ENCODE data around the gene MTMR1. TPM values are rescaled to one million over a fixed set of nuclear protein-coding genes. Genes with fewer than 3 reads are reported as not detected.

MTMR1 gene
- total RNA-seq, 3 donors from 2014 or later (not counting 1 experiment from before 2014, with no cell fraction given), result 43.0 to 45.1 (median 43.1) TPM

DNA sequence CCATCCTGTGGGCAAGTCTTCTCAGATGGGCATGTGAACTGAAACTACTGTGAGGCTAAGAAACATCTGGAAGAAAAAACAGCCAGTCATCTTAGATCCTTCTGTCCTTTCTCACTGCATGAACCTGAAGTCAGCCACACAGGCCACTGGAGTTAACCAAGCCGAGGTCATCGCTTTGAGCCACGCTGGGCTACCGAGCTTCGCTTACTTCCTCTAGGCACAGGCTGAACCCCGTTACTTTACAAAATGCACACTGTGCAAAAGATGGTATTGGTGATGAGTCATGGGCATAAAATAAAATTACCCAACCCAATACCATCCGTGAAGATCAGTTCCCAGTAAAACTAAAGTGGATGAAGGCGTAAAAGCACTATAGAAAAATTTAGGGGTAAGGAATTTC lies 86.2 kb downstream of the MTMR1 start:
- Mint-ChIP-seq H3K27me3 (ENCODE audit: low read depth in 2 of 2) (no peaks in the 10 kb centered on the region), H3K4me1 (no peaks in the 10 kb centered on the region), H3K27ac (no peak overlapping the region), H3K36me3 (no peaks in the 10 kb centered on the region), H3K9me3 (no peaks in the 10 kb centered on the region), H3K4me3 (no peak overlapping the region)
- intact Hi-C loops (cut with micrococcal nuclease), result no loop called here
- ATAC-seq, result no peak
- no peaks in the 10 kb centered on the region for H3K9me3 ChIP-seq (ENCODE audit: control insufficient read depth, insufficient read depth, low read length)
- no peaks in the 10 kb centered on the region for H3K27me3 ChIP-seq (ENCODE audit: control insufficient read depth, insufficient read depth, low read length)
- DNase-seq, result no peak
- no peak overlapping the region for H3K4me3 ChIP-seq (ENCODE audit: low read length)
- WGBS (ENCODE audit: insufficient coverage), result 89% methylated on average over 5 of the region's 8 CpGs
- TF ChIP-seq, protein P1, sequence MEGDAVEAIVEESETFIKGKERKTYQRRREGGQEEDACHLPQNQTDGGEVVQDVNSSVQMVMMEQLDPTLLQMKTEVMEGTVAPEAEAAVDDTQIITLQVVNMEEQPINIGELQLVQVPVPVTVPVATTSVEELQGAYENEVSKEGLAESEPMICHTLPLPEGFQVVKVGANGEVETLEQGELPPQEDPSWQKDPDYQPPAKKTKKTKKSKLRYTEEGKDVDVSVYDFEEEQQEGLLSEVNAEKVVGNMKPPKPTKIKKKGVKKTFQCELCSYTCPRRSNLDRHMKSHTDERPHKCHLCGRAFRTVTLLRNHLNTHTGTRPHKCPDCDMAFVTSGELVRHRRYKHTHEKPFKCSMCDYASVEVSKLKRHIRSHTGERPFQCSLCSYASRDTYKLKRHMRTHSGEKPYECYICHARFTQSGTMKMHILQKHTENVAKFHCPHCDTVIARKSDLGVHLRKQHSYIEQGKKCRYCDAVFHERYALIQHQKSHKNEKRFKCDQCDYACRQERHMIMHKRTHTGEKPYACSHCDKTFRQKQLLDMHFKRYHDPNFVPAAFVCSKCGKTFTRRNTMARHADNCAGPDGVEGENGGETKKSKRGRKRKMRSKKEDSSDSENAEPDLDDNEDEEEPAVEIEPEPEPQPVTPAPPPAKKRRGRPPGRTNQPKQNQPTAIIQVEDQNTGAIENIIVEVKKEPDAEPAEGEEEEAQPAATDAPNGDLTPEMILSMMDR (IDR thresholded peaks at IDR 0.05), result no peak
- H3K36me3 ChIP-seq (ENCODE audit: control insufficient read depth, insufficient read depth, low read length), result no peaks in the 10 kb centered on the region
- H3K27ac ChIP-seq (ENCODE audit: low read length), result no peak overlapping the region
- no peaks in the 10 kb centered on the region for H3K4me1 ChIP-seq (ENCODE audit: control insufficient read depth, insufficient read depth, low read length)

GRCh38 chrX:150781677-150782076 lies 88.5 kb downstream of the MTMR1 start:
- H3K4me3 ChIP-seq (ENCODE audit: low read length), result no peak overlapping the region
- no peaks in the 10 kb centered on the region for H3K9me3 ChIP-seq (ENCODE audit: control insufficient read depth, insufficient read depth, low read length)
- ATAC-seq (no peak), DNase-seq (no peak)
- Mint-ChIP-seq H3K36me3 (no peaks in the 10 kb centered on the region), H3K27me3 (ENCODE audit: low read depth in 2 of 2) (no peaks in the 10 kb centered on the region), H3K4me1 (no peaks in the 10 kb centered on the region), H3K9me3 (no peaks in the 10 kb centered on the region), H3K4me3 (no peak overlapping the region), H3K27ac (no peak overlapping the region)
- intact Hi-C loops (cut with micrococcal nuclease), result no loop called here
- H3K27me3 ChIP-seq (ENCODE audit: control insufficient read depth, insufficient read depth, low read length), result no peaks in the 10 kb centered on the region
- TF ChIP-seq, protein P1 (IDR thresholded peaks at IDR 0.05), result no peak
- no peaks in the 10 kb centered on the region for H3K36me3 ChIP-seq (ENCODE audit: control insufficient read depth, insufficient read depth, low read length)
- no peak overlapping the region for H3K27ac ChIP-seq (ENCODE audit: low read length)
- H3K4me1 ChIP-seq (ENCODE audit: control insufficient read depth, insufficient read depth, low read length), result no peaks in the 10 kb centered on the region
- 99% methylated on average over 7 of the region's 10 CpGs for WGBS (ENCODE audit: insufficient coverage)

GRCh38 chrX:150790021-150790420 lies 96.8 kb downstream of the MTMR1 start:
- H3K9me3 Mint-ChIP-seq, result no peaks in the 10 kb centered on the region
- H3K27ac Mint-ChIP-seq, result no peak overlapping the region
- Histone ChIP-seq H3K27me3 (ENCODE audit: control insufficient read depth, insufficient read depth, low read length) (no peaks in the 10 kb centered on the region), H3K27ac (ENCODE audit: low read length) (no peak overlapping the region), H3K4me1 (ENCODE audit: control insufficient read depth, insufficient read depth, low read length) (no peaks in the 10 kb centered on the region), H3K36me3 (ENCODE audit: control insufficient read depth, insufficient read depth, low read length) (peaks cover 6% of the 10 kb centered on the region), H3K4me3 (ENCODE audit: low read length) (no peak overlapping the region), H3K9me3 (ENCODE audit: control insufficient read depth, insufficient read depth, low read length) (no peaks in the 10 kb centered on the region)
- H3K36me3 Mint-ChIP-seq, result no peaks in the 10 kb centered on the region
- ATAC-seq (no peak), DNase-seq (no peak)
- 100% methylated on average over 1 of the region's 1 CpG for WGBS (ENCODE audit: insufficient coverage)
- no peak overlapping the region for H3K4me3 Mint-ChIP-seq
- TF ChIP-seq, protein P1 (IDR thresholded peaks at IDR 0.05), result no peak
- H3K4me1 Mint-ChIP-seq, result peaks cover 0 to 5% of the 10 kb centered on the region in 2 donors
- intact Hi-C loops (cut with micrococcal nuclease), result no loop called here
- no peaks in the 10 kb centered on the region for H3K27me3 Mint-ChIP-seq (ENCODE audit: low read depth in 2 of 2)

- no peak for ATAC-seq
- Histone ChIP-seq H3K36me3 (ENCODE audit: control insufficient read depth, insufficient read depth, low read length) (peaks cover 6% of the 10 kb centered on the region), H3K27ac (ENCODE audit: low read length) (no peak overlapping the region), H3K9me3 (ENCODE audit: control insufficient read depth, insufficient read depth, low read length) (no peaks in the 10 kb centered on the region), H3K4me3 (ENCODE audit: low read length) (no peak overlapping the region), H3K4me1 (ENCODE audit: control insufficient read depth, insufficient read depth, low read length) (no peaks in the 10 kb centered on the region), H3K27me3 (ENCODE audit: control insufficient read depth, insufficient read depth, low read length) (no peaks in the 10 kb centered on the region)
- H3K27me3 Mint-ChIP-seq (ENCODE audit: low read depth in 2 of 2), result no peaks in the 10 kb centered on the region
- no peak overlapping the region for H3K27ac Mint-ChIP-seq
- DNase-seq, result no peak
- WGBS (ENCODE audit: insufficient coverage), result 100% methylated on average over 1 of the region's 5 CpGs
- no peaks in the 10 kb centered on the region for H3K36me3 Mint-ChIP-seq
- intact Hi-C loops (cut with micrococcal nuclease), result no loop called here
- no peak overlapping the region for H3K4me3 Mint-ChIP-seq
- no peaks in the 10 kb centered on the region for H3K9me3 Mint-ChIP-seq
- TF ChIP-seq, protein P1 (IDR thresholded peaks at IDR 0.05), result no peak
- peaks cover 0 to 5% of the 10 kb centered on the region in 2 donors for H3K4me1 Mint-ChIP-seq
Measured at GRCh38 chrX:150792949-150793527, 99.8 kb downstream of the MTMR1 start.

All from natural killer cell (primary cell).